K562 (cell line): ENCODE measurements around the gene PTGIS. TPM values are rescaled to one million over a fixed set of nuclear protein-coding genes. Genes with fewer than 3 reads are reported as not detected.

Source experiments
- ATAC-seq: fragments of 200-7000 bp; cut with Tn5 transposase; 3 replicates; pipeline ENCODE4 v1.9.1; 2020; ENCODE audit warnings: moderate library complexity
- BruUV-seq: library from RNA; stranded (reverse); fragments of 400-500 nt; replicated peaks from 2 replicates; lab custom pipeline; 2021; lab: Mats Ljungman, UMichigan
- CTCF ChIA-PET: fragments of 300-600 bp; formaldehyde crosslinking; extraction: SDS; loops from one replicate; lab custom pipeline; 2021; ENCODE audit warnings: low intra/inter-chr PET ratio; lab: Yijun Ruan, JAX
- POLR2A ChIA-PET: fragments of 300-600, 350-650 bp; sonication (Branson Sonifier 250); formaldehyde crosslinking; extraction: SDS; loops from one replicate; lab custom pipeline; 2021; ENCODE audit warnings: antibody characterized with exemption, inconsistent platforms; lab: Yijun Ruan, JAX
- DNase-seq, 4 experiments: peaks; one replicate each; pipeline versions ENCODE4 v3.0.0 to v3.0.0-alpha.2; 2011 to 2018; ENCODE audit warnings: low spot score in 3 of 4, mixed read lengths in 3 of 4; ENCODE audit errors: extremely low read depth in 1 of 4
- FAIRE-seq: peaks from 2 replicates; lab custom pipeline; 2011; peaks lifted over from hg19 to GRCh38; lab: Jason Lieb, UNC
- H2AFZ ChIP-seq: 2 replicates; pipeline ENCODE4 v1.6.0; 2011; ENCODE audit warnings: low read depth, low read length, control low read depth, inconsistent platforms
- H3K27ac ChIP-seq: fragments of 200-600 bp; 3 replicates; pipeline ENCODE4 v1.8.0; 2011; ENCODE audit warnings: low read depth, mild to moderate bottlenecking, control low read depth, inconsistent platforms, low read length, moderate library complexity, mixed read lengths; ENCODE audit errors: extremely low read depth
- H3K27me3 ChIP-seq, 2 experiments: fragments of 300-600 bp in 1 of 2; 2 replicates in 1 of 2; 3 replicates in 1 of 2; pipeline versions ENCODE4 v1.6.0 to v1.8.0; 2011; ENCODE audit warnings: inconsistent platforms in 2 of 2, low read length in 2 of 2, mild to moderate bottlenecking in 1 of 2, mixed read lengths in 1 of 2, moderate library complexity in 1 of 2; ENCODE audit not compliant: control insufficient read depth in 2 of 2, insufficient read depth in 2 of 2
- H3K36me3 ChIP-seq: fragments of 300-600 bp; 3 replicates; pipeline ENCODE4 v1.8.0; 2011; ENCODE audit warnings: mild to moderate bottlenecking, low read length, inconsistent platforms; ENCODE audit not compliant: control insufficient read depth, insufficient read depth
- H3K4me1 ChIP-seq, 2 experiments: fragments of 200-600 bp in 1 of 2; replicated peaks in 1 of 2; 2 replicates in 1 of 2; 3 replicates in 1 of 2; pipeline versions ENCODE4 v1.5.1 to v1.8.0; 2011; ENCODE audit warnings: inconsistent platforms in 2 of 2, low read length in 2 of 2, mild to moderate bottlenecking in 1 of 2, mixed read lengths in 1 of 2, moderate library complexity in 1 of 2; ENCODE audit not compliant: control insufficient read depth in 2 of 2, insufficient read depth in 2 of 2
- H3K4me2 ChIP-seq: 2 replicates; pipeline ENCODE4 v1.6.1; 2011; ENCODE audit warnings: low read length, control low read depth, inconsistent platforms, mixed read lengths; ENCODE audit not compliant: insufficient read depth
- H3K4me3 ChIP-seq: fragments of 200-600 bp; sonication (generic), shearing (Covaris generic); 2 replicates; pipeline ENCODE4 v1.5.1; 2016; ENCODE audit warnings: control low read depth, inconsistent platforms
- H3K79me2 ChIP-seq: fragments of 200-600 bp; 3 replicates; pipeline ENCODE4 v1.8.0; 2011; ENCODE audit warnings: low read length, inconsistent platforms; ENCODE audit not compliant: control insufficient read depth, insufficient read depth
- H3K9ac ChIP-seq, 2 experiments: 2 replicates each; pipeline versions ENCODE4 v1.6.0 to v1.6.1; 2011; ENCODE audit warnings: low read depth in 2 of 2, low read length in 2 of 2, control low read depth in 1 of 2, inconsistent platforms in 1 of 2, mild to moderate bottlenecking in 1 of 2, mixed read lengths in 1 of 2; ENCODE audit not compliant: insufficient read depth in 1 of 2
- H3K9me1 ChIP-seq: one replicate; pipeline ENCODE4 v1.6.0; 2011; ENCODE audit warnings: inconsistent platforms, mild to moderate bottlenecking, low read length, moderate library complexity; ENCODE audit not compliant: control insufficient read depth, insufficient read depth
- H3K9me3 ChIP-seq: replicated peaks from 2 replicates; pipeline ENCODE4 v1.5.1; 2011; ENCODE audit warnings: low read depth, low read length, inconsistent platforms; ENCODE audit not compliant: control insufficient read depth, insufficient read depth
- H4K20me1 ChIP-seq: replicated peaks from 2 replicates; pipeline ENCODE4 v1.6.1; 2011; ENCODE audit warnings: low read length, inconsistent platforms, mixed read lengths; ENCODE audit not compliant: control insufficient read depth, insufficient read depth
- CEBPG ChIP-seq, 3 experiments: fragments of 200-800 bp in 1 of 3; sonication (Bioruptor generic) in 1 of 3; sonication (generic) in 1 of 3; formaldehyde crosslinking in 1 of 3; IDR thresholded peaks in 2 of 3; conservative IDR thresholded peaks in 1 of 3; 2 replicates each; pipeline versions ENCODE4 v1.6.1 to v1.8.0; 2016 to 2022; ENCODE audit warnings: missing compliant biosample characterization in 2 of 3, missing genetic modification characterization in 2 of 3, mild to moderate bottlenecking in 1 of 3, missing genetic modification reagents in 1 of 3
- ZNF24 ChIP-seq: fragments of 450-650 bp; IDR thresholded peaks from 2 replicates; pipeline ENCODE4 v1.6.1; 2016
- WGBS: fragments of 100-300 bp; shearing (Covaris generic); methylation state at CpG from one replicate; pipeline ENCODE4 v1.1.6; 2016; ENCODE audit warnings: low coverage, mixed read lengths; ENCODE audit not compliant: insufficient coverage; ENCODE audit errors: missing lambda C conversion rate; 5-methylcytosine and 5-hydroxymethylcytosine counted together
- in situ Hi-C: fragments of 300-500 bp; cut with MboI; formaldehyde crosslinking; loops from 4 replicates; pipeline ENCODE4 v1.15.0; 2018; ENCODE audit warnings: inconsistent platforms, mixed read lengths
- intact Hi-C: fragments of 100-400 bp; cut with micrococcal nuclease; formaldehyde crosslinking; loops from 2 replicates; pipeline ENCODE4 v1.14.2; 2022
- polyA plus RNA-seq, 8 experiments: library from polyadenylated mRNA; depleted of rRNA in 4 of 8; stranded (reverse) in 5 of 8; unstranded in 3 of 8; fragments of >200 nt; fragmentation: Nextera tagmentation in 2 of 8; fragmentation: Illumina TruSeq in 1 of 8; extraction: Ambion mirVana in 2 of 8; extraction: Trizol in 1 of 8; gene quantifications; 2 replicates each; pipeline versions ENCODE4 v1.2.1 to v1.2.3, GENCODE V29; 2011 to 2014; ENCODE audit warnings: inconsistent platforms in 1 of 8, missing spikeins in 1 of 8
- total RNA-seq, 7 experiments: library from RNA; depleted of rRNA in 6 of 7; stranded (reverse); fragments of >200 nt in 6 of 7; fragmentation: Illumina TruSeq in 2 of 7; extraction: Trizol in 2 of 7; gene quantifications; 2 replicates each; pipeline versions ENCODE4 v1.2.1 to v1.2.3, GENCODE V29; 2011 to 2021; ENCODE audit warnings: low replicate concordance in 1 of 7
- TF ChIP-seq, protein P1 (sequence below): fragments of 250-450 bp; sonication (Bioruptor Pico); IDR thresholded peaks from 2 replicates; pipeline ENCODE4 v1.5.0; 2021; ENCODE audit warnings: mild to moderate bottlenecking, moderate library complexity

Gene PTGIS
- total and polyA plus RNA-seq, 9 of the 15 experiments (the other 6 are each of a cell fraction or from before 2014, with no cell fraction given): not detected

DNA sequence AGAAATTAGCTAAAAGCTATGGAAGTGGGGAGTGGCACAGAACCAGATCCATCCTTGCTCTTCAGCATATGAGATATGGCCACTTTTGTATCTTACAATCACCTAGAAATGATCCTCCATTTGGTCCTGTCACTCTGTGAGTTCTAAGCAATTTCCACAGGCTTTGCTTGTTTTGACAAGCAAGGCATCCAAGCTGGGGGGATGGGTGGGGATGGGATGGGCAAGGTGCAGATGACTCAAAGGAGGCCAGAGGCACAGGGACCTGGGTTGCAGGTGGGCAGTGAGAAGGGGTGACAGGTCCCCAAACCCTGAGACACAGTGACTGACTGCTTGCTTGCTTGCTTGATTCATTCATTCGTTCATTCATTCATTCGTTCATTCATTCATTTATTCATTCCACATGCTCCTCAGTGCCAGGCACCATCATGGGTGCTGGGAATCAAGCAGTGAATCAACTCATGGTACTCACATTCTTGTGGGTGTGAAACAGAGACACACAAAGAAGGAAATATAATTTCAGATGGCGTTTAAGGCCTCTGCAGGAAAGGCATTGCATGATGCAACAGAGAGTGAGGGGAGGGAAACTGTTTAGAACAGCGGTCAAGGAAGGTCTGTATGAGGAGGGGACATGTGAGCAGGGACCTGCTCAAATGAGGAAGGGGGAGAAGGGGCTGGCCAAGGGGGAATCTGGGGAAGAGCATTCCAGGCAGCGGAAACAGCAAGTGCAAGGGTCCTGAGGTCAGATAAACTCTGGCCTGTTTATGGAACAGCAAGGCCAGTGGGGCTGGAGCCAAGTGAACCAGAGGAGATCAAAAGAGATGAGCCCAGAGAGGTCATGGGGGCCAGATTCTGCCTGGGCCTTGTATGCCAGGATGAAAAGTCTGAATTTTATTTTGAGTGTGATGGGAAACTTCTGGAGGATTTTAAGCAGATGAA lies 88.9 kb downstream of the PTGIS start:
- TF ChIP-seq CEBPG (CRISPR knock-in tag; IDR thresholded peaks at IDR 0.05) (peak; percentile 52; the same call in 1 of the 2 replicates), CEBPG (tag; conservative IDR thresholded peaks at IDR 0.05 in 1 of 2, IDR thresholded peaks at IDR 0.05 in 1 of 2) (0 out of 4 replicates have a peak, but pooled peaks of 1 of the 2 experiments have one; percentile 24), ZNF24 (peak; percentile 90)
- TF ChIP-seq, protein P1, sequence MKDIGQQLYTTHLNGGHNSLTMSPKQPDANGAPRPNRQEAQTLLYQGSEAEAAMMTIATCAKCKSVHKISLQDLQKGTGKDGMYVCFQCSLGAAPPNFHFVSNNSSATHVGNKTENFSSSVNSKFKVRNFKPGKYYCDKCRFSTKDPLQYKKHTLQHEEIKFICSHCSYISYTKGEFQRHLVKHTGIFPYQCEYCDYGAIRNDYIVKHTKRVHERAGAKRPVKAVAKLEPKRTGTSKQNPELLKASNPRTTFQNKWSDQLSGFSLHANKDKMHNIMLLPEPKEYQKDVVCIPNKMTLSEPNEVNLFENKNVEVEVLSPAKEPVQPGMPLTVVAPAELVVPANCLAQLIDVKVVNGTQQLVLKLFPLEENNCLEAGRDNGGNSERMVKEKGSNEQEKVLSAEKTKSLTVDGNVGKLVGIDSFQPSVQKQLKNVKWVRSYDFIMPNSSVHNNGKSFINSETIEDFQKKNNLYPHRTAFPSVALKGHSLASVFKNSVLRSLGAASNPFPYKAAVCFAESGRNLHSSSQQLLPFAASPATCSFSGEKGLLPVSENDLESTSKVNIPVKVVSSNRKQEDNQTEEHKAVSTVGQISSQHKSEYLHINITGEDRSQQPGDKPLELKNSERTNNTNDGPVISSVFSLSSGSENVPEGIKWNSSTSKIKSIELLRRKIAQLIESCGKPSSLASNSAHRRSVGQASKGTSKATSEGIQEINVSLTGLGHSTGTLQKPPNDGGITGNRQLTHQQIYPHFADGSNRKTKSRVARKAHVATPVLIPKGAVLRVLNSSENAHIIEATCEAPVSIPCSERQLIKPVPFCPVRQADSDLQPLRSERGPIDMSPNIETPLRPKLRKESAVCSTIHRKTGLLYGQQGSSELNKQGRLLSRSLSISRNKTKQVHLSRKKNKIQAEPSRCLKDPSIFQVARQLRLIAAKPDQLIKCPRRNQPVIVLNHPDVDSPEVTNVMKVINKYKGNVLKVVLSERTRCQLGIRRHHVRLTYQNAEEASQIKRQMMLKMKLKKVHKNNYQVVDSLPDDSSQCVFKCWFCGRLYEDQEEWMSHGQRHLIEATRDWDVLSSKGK (CRISPR knock-in tag): no peak
- 4% methylated on average over 5 of the region's 5 CpGs for WGBS
- Histone ChIP-seq H3K27ac (no peak overlapping the region), H3K36me3 (no peaks in the 10 kb centered on the region), H2AFZ (no peak overlapping the region), H3K27me3 (peaks cover 6 to 22% of the 10 kb centered on the region in 2 experiments; a peak in 4 of 5 replicates), H3K9me1 (no peaks in the 10 kb centered on the region), H3K9me3 (no peaks in the 10 kb centered on the region), H3K79me2 (no peaks in the 10 kb centered on the region), H3K4me3 (no peak overlapping the region), H3K4me2 (no peak overlapping the region), H3K9ac (no peak overlapping the region), H3K4me1 (peaks cover 0 to 10% of the 10 kb centered on the region in 2 experiments; a peak in 2 of 5 replicates), H4K20me1 (0 out of 2 replicates have a peak, but pooled peaks cover 4% of the 10 kb centered on the region)
- intact Hi-C loops (no loop called here), in situ Hi-C loops (no loop called here)
- POLR2A ChIA-PET: interaction anchor here (0.7 kb wide), 1 partner anchor 52 kb away, joined by 3 read pairs; no protein-coding TSS in a partner anchor
- FAIRE-seq (no peak), DNase-seq (no peak), ATAC-seq (no peak)
- no TSS peak for BruUV-seq
- CTCF ChIA-PET: no interaction called here
